GM19043 (cell line): ENCODE measurements around the gene CEP164.

Experiments
- ATAC-seq: cut with Tn5 transposase; IDR thresholded peaks from one replicate; pipeline ENCODE4 v1.9.1; 2021; ENCODE audit warnings: low read depth; ENCODE audit not compliant: unreplicated experiment

The CEP164 gene

DNA sequence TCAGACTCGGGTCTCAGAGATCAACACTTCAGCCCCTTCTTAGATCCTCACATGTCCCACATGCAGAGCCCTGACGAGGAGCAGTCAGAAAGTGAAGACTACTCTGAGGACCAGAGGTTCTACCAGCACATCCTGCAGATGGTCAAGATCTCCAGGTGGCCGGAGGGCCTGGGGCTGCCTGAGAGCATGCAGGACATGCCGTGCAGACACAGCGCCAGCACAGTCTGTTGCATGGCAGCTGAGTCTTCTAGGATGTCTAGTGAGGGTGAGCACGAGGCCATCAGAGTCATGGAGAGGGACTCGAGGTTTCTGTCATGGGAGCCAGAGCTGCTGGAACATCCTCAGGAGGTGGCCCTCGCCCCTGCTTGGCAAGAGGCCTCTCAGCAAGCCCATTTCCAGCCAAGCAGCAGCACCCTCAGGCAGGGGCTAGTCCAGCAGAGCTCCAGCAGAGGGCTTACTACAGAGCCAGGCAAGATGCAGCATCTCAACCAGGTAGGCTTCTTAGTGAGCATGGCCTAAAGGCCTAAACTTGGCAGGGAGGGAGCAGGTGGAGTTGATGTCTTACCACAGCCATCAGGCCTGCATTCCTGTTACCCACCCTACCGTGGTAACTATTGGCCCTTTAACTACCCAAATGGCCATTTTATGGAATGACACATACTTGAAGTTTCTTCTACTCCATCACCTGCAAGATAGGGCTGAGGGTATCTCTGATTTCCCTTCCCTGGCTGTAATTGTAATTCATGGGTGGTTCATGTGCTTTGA, 28.7 kb downstream of the CEP164 start:
- ATAC-seq: no peak

DNA sequence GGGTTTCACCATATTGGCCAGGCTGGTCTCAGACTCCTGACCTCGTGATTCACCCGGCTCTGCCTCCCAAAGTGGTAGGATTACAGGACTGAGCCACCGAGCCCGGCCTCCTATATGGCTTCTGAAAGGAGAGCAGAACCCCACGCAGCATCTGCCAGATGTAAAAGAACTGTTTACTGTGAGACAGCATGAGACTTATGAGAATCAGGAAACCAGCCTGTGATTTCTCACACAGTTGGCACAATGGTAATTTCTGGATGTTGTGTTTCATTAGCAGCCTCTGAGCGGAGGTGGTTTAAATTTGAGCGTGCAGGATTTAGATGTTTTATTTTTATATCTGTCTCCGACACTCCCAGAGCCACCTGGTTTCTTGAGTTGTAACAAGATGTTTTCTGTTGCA, 33.8 kb downstream of the CEP164 start:
- no peak for ATAC-seq

DNA sequence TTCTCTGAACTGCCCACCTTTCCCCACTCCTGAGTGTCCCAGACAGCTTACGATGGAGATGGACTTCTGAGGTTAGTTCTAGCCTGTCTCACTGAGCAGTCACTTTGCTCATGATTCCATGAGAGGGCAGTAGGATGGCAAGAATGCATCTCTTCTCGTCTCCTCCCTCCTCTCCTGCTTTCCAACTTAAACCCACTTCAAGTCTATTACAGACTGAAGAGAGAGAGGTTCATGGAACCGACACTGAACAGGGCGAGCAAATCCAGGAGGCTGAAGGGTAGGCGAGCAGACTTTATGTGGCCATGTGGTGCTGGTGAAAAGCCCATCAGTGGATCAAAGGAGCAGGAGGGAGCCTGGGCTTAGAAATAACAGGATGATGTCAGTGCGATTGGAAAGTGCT, 38.6 kb downstream of the CEP164 start:
- no peak for ATAC-seq

DNA sequence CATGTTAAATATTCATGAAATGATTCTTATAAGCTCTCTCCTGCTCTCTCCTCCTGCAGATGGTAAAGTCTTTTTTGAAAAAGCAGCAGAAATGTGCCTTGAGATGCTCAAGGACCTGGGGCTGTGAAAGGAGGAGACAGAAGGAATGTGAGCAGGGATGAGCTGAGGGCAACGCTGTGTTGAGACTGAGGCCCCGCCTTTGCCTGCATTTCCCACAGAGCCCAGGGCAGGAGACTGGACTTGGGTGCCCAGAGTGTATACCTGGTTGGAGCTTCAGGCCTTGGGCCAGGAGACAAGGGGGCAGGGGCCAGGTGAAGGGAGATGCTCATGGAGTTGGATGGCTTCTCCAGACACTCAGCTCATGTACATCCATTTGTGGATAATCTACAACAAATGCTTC, 39.2 kb downstream of the CEP164 start:
- ATAC-seq: no peak

DNA sequence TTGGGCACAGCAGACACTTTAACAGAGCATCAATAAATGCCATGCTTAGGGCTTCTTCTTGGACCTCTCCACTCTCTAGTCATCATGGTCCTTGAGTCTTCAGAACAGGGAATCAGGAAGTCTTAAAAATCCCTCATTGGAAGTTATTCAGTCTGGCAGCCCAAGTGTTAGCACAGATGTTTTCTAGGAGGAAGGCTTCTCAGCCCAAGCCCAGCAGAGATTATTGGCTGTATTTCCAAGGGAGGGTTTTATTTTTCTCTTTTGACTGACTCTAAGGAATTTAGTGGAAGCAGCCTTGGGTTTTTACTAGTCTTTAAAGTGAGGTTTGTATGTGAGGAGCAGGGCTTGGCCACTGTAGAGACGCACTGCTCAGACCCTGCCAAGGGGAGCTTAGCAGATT, 41.9 kb downstream of the CEP164 start:
- no peak for ATAC-seq

DNA sequence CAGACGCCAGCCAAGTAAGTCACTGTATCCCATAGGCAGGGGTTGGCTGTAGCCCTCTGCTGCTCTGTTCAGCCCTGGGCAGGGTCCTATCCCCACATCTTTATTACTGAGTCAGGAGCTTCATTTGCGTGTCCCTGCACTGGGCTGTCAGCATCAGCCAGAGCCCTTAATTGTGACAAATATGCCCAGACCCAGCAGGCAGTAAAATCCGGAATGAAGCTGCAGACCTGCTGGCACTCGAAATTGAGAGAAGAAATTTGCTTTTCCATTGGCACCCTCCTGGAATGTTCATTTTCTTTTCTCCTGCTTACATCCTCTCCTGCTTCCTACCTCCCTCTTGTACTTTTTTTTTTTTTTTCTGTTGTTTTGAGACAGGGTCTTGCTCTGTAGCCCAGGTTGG, 43.8 kb downstream of the CEP164 start:
- no peak for ATAC-seq

DNA sequence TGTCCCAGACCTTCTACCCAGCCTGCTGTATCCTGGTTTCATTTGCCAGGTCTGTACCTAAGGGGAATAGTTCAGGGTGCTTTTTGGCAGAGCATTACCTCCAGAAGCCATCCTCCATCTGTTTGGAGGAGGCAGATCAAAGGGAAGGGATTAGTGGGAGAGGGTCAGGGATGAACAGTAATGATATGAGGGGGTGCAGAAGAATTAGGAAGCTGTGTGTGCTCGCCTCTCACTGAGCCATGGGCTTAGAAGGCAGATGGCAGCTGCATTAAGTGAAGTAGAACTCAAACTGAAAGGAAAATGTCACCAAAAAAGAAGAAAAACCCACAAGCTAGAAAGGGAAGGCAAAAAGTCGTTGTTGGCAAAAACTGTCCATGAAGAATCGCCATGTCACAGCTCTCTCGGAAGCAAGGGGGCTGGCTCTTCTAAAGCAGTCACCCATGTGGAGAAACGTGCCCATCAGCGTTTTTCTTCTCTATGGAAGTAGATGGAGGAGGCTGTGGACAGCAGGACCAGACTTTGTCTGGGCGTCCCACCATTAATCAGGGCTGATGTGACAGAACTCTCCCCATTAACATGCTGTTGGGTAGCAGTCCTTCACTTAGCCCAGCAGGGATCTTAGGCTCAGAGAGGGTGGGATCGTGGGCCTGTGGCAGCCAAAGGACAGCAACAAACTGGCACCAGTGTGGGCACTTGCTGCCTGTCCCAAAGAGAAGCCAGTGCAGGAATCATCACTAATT, 46.8 kb downstream of the CEP164 start:
- no peak for ATAC-seq

DNA sequence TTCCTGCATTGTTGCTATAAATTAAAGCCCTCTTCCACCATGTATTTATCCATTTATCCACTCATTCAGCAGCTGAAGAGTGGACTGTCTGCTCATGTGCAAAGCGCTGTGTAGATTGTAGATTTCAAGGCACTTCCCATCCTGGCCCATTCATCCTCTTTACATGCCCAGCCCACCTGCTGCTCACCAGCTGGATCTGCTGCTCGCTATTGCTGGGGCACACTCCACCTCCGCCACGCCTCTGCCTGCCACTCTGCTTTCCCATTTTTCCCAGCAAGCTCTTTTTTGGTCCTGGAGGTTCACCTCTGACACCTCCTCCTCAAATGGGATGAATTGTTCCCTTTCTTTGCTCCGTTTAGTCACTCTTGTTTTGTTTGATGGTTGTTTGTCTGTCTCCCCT, 48.3 kb downstream of the CEP164 start:
- ATAC-seq: no peak

DNA sequence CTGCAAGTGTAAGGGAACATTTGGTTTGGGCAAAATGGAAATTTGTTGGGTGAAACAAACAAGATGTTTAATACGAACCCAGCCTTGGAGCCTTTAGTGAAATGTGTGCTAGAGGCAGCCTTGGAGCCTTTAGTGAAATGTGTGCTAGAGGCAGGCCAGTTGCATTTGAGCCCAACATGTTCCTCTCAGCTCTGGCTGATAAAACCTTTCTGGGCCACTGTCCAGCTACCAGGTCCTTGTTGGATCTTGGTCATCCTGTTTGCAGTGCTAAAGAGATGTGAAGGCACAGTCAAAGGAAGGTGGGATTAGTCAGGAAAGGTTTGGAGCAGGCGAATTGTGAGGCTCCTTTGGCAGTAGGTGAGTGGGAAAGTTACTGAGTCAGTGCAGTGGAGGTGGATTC, 48.9 kb downstream of the CEP164 start:
- no peak for ATAC-seq

DNA sequence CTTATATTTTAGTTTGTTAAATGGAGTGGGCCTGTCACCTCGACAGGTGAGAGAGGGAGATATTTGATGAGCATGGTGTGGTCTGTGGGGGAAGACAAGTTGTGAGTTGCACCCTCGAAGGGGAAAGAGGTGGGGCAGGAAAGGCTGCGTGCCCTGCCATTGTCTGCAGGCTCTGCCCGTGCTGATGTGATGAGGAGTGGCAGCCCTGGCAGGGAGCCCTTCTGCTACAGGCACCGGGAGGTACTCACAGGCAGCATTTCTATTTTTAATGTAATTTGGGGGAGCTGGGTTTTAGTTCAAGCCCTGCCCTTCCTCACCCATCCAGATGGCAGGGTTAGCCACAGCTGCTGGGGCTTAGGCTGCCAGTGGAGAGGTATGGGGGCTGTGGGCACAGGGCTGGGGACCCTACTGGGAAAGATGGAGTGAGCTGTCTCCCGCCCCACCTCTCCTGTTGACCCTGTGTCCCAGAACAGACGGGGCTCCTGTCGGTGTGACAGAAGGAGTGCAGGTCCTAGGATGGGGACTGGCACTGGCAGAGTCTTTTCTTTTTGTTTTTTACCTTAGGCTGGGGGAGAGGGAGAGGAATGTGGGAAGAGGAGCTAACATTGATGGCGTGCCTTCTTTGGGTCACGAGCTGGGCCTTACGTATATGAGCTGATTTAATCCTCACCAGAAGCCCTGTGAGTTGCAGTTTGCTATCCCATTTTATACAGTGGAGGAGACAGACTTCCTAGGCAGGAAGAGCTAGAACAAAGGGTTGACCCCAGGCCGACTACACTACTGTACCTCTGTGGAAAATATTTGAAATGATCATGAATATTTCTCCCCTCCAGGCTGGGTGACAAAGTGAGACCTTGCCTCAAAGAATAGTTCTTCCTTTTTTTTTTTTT, 51.6 kb downstream of the CEP164 start:
- no peak for ATAC-seq

DNA sequence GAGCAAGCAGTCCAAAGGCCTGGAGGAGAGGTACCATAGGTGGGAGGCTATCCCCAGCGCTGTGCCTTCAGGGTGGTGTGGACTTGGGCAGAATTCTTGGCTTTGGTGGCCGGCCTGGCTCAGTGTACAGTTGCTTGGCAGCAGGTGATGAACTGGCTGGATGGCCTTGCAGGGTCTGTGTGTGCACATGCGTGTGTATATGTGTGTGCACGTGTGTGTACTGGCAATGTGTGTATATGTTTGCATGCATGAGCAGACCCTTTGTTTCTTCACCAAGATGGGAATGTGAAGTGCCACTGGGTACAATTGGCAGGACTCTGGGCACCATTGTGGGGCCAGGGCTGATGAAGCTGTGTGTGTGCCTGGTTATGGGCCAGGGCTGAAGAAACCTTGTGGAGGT, 53.0 kb downstream of the CEP164 start:
- no peak for ATAC-seq

DNA sequence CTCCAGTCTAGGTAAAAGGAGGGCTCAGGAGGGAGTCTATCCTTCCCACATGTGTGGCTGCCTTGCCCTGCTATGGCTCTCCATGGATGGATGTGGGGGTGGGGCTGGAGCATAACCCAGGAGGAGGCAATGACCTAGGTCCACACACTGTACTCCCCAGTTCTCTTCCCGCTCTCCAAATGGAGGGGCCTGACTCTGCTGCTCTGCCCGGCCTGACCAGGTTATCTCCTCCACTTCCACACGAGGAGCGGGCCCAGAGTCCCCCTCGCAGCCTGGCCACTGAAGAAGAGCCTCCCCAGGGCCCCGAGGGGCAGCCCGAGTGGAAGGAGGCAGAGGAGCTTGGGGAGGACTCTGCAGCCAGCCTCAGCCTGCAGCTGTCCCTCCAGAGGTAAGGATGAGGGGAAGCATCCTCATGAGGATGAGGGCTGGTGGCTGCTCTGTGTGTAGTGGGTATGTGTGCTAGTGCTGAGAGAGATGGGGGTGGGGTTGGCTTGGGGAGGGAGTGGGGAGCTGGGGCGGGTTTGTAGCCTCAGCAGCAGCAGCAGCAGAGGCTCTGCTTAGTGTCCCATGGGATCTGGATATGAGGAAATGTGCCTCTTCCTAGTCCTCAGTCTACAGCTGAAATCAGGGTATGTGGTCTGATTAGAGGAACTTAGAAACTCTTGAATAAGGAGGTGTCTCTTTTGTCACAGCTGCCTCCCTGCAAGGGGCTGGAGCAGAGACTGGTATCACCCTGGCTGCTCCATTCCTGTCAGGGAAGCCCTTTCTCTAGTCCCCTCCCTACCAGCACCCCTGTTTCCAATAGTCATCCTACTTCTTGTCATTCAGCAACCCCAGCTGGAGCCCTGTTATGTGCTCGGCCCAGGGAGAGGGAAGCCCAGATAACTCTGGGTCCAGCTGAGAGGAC, 54.1 kb downstream of the CEP164 start:
- no peak for ATAC-seq

DNA sequence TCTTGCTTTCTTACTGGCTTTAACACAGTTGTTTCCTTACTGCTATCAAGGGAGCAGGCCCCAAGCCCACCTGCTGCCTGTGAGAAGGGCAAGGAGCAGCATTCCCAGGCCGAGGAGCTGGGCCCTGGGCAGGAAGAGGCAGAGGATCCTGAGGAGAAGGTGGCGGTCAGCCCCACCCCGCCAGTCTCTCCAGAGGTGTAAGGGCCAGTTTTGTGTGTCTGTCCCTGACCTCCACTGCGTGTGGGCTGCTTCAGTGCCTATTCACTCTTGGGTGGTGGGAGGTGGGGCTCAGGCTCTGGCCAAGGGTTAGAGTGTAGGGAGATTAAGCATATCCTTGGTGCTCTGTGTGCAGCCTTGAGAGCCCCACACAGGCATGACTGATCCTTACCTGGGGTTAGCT, 55.1 kb downstream of the CEP164 start:
- ATAC-seq: no peak

DNA sequence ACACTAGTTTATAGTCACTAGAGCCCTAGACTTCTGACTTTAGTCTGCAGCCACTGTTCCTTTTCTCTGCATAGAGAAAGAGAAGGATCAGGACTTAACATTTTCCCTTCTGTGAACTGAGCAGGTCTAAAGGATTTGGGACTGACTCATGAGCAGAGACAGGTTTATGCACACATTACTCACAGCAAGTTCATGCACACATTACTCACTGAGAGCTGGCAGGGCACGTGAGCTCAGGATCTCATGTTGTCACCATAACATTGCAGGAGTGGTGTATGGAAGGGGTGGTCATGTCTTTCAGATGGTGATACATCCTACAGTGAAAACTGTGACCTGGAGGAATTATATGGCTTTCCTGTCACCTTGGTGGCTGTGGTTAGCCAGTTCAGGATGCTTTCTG, 56.4 kb downstream of the CEP164 start:
- no peak for ATAC-seq

DNA sequence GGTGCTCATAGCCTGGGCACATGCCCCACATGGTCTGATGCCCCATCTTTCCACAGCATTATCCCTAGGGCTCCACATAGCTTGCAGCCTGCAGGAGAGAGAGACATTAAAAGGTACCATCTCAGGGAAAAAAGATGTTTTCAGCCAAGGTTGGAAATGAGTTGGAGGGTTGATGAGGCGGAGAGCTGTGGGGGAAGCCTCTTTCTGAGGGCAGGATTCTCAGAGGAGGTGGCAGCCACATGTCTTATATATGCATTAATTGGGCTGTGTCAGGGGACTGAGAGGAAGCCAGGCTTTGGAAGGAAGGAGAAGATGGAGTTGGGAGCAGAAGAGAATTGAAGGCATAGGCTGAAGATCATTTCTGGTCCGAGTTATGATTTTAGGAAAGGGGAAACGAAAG, 57.8 kb downstream of the CEP164 start:
- ATAC-seq: no peak

DNA sequence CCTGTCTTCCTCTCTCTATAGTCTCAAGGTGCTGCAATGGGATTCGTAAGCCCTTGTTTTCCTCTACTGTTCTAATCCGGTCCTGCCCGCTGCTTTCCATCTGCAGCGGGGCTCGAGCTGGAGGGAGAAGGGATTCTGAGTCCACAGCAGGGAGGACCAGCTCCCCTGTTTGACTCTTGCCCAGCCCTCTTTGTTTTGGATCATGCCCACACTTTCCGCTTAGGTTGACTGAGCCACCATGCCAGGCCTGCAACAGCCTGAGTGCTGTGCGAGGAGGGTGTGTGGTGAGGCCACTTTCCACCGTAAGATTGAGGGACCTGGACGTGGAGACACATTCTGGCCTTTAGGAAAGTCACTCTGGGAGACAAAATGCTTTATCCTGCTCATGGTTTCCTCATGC, 58.3 kb downstream of the CEP164 start:
- no peak for ATAC-seq

DNA sequence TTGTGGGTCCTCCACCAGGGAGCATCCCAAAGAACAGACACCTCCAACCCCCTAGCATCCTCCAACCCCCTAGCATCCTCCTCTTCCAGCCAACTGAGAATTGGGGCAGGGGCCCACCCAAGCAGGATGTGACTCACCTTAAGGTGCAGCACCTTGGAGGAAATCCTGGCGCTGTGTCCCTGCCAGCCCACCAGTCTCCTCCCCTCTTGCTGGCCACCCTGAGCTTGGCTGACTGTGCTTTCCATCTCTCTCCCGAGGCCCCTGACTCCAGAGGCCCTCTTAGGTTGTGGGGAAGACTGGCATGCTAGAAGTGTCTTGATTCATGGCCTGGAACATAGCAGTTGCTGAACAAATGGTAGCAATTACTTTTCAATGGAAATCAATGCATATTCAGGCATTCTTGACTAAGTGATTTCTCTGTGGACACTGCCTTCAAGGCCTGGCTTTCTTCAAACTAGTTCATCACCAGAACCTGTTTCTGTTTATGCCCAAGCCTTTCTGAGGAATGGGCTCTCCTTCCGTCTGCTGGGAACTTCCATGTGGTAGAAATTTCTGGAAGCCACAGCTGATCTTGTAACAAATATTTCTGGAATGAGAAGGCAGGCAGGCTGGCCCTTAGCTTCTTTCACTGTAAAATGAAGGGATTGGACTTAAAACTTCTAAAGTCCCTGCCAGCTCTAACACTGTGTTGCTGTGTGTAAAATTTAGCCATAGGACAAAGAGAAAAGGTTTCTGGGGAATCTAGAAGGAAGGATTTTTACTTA, 60.5 kb downstream of the CEP164 start:
- no peak for ATAC-seq

DNA sequence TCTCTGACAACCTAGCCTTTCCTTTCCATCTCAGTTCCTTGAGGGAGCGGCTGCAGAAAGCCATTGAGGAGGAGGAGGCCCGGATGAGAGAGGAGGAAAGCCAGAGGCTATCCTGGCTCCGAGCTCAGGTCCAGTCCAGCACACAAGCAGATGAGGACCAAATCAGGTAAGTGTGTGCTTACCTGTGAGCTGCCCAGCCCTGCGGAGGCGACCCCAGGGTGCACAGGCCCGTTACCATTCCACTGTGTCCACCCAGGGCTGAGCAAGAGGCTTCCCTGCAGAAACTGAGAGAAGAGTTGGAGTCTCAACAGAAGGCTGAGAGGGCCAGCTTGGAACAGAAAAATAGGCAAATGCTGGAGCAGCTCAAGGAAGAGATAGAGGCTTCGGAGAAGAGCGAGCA, 63.1 kb downstream of the CEP164 start:
- no peak for ATAC-seq

DNA sequence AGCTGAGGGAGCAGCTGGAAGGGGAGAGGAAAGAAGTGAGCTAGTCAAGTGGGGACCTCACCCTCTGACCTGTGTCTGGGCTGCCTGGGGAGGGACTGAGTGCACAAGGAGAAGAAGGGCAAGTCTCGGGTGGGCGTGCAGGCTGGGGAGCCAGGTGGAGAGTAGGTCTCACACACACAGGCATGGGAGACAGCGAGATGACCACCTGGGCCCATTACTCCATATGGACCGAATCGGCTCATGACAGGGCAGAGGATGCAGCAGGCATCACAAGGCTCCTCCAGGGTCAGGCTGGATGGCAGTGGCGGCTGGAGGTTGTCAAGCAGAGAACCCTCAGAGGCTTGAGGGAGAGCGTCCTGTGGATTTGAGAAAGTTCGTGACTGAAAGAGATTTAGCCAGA, 63.5 kb downstream of the CEP164 start:
- ATAC-seq: no peak
